GM21619 (cell line): Measurements from ENCODE around the gene SVEP1.
"Not testable (repeated sequence)": the region's sequence is repeated elsewhere in the genome, so short reads cannot be mapped to it uniquely, and the experiment has no call there.

Experiments used
- ATAC-seq: cut with Tn5 transposase; IDR thresholded peaks from one replicate; pipeline ENCODE4 v1.9.1; 2021; ENCODE audit not compliant: unreplicated experiment

SVEP1 gene

DNA sequence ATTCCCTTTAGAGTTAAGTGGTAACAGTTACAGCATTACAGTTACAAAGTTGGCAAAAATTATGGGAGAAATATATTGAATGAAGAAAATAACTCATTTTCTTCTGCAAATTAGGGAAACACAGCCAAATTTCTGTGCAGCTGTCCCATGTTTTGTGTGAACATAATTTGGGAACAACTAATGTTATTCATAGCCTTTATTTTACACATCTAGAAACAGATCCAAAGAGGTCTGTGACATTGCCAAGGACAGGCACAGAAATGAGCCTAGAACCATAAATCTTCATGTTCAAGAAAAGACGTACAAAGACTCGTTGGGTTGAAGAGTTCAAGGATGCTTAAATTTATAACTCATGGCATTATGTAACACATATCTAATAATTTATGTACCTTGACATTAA lies 127.8 kb downstream of the SVEP1 start:
- ATAC-seq: no peak

DNA sequence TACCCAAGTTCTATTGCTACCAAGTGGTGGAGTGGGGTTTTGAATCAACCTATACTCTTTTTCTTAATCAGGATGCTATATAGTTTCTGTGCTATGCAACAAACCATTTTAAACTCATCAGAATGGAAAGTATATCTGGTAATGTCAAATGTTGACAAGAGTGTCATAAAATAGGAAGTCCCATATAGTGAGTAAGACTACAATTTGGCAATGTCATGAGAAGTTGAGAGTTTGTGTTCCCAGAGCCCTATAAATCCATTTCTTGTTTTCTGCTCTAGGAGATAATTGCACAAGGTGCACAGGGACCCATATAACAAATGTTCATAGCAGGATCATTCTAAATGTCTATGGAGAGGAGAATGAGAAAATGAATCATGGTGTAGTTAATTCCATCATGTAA lies 132.1 kb downstream of the SVEP1 start:
- ATAC-seq: no peak

DNA sequence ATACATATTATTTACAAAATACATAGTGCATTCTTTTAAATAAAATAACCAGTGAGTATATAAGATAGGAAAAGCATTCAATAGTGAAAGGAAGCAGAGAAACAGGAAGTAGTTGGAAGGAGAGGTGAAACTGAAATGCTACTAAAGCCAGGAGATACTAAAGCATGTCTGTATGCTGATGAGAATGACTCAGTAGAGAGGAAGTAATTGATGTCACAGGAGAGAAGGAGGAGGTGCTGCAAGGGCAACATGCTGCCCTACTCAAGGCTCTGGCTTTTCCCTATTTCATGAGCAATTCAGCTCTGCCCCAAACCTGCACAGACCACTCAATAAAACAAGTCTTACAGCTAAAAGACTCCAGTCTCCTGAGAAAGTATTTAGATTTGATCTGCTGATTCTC lies 133.4 kb downstream of the SVEP1 start:
- no peak for ATAC-seq

DNA sequence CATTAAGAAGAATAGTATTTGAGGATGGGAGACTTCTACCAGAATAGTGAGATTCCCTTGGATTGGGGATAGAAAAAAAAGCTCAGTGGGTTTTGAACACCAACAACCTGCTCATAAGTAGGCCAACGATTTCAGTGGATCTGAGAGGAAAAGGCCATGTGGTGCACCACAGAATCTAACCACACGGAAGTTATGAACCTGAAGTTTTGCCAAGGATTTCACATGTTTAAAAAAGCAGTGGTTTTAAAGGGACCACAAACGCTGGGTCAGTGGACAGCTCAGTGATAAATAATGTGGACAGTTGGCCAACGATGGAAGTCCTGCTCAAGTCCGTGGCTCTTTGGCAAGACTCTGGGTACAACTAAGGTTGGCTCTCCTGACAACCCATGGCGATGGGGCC lies 134.6 kb downstream of the SVEP1 start:
- no peak for ATAC-seq

DNA sequence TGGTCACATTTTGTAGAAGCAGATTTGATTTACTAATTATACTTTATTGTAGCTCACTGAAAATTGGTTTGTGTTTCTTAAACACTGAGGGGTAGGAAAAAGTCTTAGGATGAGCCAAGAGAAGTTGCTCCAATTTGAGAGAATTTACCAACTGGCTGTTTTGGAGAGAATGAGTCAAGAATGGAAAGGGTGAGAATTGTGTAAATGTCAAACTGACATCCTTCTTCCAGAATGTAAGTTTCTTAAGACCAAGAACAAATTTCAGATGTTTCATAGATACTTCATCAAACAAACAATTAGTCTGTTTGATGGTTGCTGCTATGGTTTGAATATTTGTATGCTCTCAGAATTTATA lies 135.7 kb downstream of the SVEP1 start:
- ATAC-seq: no peak

DNA sequence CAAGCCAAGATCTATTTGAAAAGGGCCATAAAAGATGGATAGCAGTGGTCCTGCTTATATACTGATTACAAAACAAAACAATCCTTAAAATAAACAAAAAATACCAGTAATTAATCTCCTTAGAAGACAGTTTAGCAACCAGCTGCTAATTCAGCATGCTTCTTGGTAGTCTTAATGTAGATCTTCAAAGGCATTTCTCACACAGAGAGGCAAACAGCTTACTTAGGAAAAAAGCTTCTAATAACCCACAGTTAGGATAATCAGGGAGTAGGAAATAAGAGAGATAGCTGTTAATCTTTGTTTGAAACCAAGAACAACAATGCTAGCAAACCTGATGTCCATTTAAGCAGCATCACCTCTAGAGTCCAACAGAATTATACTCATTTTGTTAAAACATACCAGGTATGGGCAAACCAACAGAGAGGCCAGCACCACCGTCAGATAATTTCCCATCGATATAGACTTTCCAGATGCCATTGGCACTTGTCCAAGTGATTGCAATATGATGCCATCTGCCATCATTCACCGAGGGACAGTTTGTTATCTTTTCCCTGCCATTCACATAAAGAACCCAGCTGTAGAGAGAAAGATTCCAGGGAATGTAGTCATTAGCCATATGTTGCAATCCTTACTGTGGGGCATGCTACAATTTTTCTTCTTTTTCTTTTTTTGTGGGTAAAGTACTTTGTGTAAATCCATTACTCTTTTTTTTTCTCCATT lies 136.2 kb downstream of the SVEP1 start:
- ATAC-seq: no peak

DNA sequence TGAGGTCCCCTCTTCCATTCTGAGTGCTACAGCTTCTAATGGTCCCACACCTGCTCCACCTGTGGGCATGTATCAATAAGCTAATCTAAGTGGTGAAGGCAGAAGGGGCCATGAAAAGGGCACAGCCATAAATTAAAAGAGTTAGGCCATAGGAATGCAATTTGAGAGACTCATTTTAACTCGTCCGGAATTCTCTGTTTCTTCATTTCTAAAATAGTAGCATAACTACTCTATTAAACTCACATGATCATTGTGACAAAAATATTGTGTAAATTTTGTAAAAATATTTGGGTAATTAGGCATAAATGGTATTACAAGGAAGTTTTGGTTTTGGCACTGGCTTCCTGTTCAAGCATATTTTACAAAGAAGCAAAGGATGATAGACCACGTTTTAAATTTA lies 138.7 kb downstream of the SVEP1 start:
- no peak for ATAC-seq

DNA sequence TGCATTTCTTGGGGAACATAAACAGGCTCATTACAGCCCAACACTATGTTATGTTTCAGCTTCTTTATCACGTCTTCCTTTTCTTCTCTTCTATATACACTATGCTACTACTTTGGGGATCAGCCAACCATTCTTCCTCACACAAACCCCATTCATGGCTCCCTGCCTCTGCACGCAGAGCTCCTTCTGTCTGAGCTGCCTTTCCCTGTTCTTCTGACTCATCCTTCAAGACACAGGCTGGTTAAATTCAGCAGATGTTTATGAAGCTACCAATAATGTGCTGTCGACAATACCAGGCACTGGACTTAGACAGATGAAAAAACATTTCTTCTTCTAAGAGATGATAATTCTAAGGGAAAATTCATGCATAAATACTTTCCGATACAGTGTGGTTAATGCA lies 139.4 kb downstream of the SVEP1 start:
- no peak for ATAC-seq

DNA sequence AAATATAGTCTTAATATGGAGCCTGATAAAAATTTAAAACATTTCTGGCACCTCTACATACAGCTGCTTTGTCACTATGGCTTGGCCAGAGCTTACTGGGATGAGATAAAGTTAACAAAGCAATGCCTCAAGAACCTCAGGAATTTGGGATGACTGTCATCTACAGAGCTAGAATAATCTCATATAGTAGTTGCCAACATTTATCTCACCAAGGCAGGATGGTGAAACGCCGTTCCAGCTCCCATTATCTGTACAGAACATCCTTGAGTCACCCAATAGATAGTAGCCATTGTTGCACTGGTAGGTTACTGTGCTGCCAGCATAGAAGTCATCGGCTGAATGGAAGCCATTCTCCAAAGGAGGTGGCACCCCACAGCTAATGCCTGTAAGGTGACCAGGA lies 147.3 kb downstream of the SVEP1 start:
- ATAC-seq: no peak

DNA sequence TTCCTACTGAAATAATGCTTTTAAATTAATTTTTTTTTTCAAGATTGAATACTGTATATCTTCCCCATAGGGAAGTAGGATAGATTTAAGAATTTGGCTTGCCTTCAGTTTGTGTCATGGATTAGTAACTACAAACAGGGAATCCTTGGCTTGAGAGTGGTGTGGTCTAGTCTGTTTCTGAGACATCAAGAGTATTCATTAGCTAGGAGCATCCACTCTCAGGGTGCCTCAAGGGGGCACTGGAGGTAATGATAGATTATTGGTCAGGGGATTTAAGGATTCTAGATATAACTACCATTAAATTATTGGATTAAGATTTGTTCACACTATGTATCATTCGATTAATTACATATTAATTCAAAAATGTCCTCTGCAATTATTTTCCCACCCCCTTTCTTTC lies 150.1 kb downstream of the SVEP1 start:
- no peak for ATAC-seq

DNA sequence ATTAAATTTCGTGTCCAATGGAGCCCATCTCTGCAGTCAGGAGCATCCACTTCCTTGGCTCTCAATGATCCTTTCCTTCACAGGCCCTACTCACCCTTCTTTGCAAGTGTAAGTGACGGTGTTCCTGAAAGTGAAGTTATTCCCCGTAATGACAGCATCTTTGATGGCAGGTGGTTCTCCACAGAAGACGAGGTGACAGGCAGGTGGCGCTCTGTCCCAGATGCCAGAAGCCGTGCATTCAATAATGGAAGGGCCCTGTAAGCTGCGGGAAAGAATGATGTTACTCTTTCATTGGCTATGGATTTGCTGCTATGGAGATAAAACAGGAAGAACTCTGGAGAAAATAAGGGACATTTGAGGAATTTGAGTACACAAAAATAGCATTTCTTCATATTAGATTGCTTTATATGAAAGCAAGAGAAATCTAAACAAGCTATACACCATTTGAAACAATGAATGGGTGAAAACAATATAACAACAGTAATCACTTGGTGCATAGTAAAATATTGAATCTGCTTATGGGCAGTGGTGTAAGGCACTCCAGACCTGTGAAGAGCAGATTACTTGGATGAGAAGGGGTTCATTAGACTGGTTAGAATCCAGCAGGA lies 151.9 kb downstream of the SVEP1 start:
- no peak for ATAC-seq

DNA sequence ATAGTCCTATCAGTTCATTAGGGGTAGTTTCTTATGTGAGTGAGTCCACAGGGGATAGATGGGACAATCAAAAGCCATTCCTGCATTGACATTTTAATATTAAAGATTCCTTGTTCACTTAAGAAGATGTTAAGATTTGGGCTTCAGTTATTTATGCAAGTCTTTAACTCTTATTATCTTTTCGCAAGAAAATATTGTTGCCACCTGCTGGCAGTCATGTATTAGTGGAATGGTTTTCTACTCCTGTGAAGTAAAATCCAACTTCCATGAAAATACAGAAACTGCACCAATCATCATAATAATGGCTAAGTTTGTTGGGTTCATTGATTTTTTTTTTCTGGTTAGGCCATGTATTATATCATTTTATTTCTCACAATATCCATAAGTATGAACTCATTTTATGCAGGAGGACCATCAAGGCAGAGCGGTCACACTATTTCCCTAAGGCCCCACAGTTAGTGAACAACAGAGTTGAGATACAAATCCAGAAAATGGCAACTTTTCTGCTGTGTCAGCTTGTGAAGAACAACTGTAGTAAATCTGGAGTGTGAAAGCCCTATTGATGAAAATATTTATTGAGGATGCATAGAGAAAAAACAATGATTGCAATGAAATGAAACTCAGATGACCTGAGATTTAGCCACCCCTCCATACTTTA lies 153.4 kb downstream of the SVEP1 start:
- no peak for ATAC-seq

DNA sequence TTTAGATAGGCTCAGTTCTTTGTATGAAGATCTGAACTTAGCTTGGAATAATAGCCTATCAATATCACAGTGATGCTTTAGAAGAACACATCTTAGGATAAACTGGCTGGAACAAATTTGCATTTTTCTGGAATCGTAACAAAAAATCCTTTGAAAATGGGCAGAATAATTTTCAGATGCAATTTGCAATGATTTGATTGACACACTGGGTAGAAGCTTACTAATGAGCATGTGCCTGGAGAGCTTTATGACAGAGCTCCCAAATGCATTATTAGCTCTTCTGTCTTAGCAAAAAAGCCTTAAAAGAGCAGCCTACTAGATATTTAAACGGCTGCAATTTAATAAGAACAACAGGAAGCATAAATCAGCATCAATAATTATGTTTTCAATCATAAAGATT lies 165.1 kb downstream of the SVEP1 start:
- no peak for ATAC-seq

DNA sequence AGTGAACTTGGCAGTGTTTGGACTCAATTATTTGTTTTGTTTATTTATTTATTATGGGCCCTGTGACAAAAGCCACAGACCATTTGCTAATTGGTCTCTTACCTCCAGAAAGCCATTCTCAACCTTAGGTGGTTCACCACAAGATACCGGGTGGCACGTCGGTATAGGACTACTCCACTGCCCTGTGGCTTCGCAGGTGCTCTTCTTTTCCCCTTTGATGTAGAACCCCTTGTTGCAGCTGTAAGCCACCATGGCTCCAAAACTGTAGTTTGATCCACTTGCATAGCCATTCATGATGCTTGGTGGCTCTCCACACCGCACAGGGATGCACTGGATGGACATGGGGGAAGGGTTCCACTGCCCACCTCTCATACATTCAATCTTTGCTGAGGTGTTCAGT lies 168.6 kb downstream of the SVEP1 start:
- no peak for ATAC-seq

DNA sequence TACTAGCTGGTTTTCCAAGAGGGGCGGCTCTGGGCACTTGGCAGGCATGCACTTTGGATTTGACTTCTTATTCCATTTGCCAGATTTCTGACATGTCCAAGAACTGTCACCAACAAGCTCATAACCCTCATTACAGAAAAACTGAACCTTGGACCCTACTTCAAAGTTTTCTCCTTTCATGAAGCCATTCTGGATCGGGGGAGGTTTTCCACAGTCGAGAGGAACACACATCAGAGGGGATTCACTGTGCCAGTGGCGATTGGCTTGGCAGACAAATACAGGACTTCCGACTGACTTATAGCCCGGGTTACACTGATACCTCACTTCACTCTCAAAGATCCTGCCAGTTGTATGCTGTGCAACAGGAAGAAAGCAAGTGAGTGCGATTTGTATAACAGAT lies 170.9 kb downstream of the SVEP1 start:
- ATAC-seq: no peak

DNA sequence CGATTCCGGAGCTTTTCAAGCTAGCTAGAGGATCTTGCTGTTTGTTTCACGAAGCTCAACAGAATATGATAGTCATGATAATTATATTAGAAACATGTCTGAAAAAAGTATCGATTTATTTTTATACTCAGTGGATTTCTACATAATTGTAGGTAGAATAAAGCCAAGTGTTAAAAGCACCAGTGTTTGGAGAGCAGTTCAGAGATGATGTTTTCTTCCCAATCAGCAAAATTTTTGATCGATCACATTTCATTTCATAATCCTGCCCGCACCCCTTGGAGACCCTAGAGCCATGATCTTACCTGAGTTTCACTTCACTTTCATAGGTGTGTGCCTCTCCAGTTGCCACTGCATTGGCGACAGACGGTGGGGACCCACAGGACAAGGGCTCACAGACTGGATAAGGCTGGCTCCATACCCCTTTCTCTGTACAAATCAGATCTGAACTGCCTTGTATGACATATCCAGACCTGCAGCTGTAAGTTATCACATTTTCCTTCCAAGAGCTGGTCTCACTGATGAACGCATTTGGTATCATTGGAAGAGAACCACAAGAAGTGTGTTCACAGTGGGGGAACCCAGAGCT lies 173.6 kb downstream of the SVEP1 start:
- ATAC-seq: no peak

DNA sequence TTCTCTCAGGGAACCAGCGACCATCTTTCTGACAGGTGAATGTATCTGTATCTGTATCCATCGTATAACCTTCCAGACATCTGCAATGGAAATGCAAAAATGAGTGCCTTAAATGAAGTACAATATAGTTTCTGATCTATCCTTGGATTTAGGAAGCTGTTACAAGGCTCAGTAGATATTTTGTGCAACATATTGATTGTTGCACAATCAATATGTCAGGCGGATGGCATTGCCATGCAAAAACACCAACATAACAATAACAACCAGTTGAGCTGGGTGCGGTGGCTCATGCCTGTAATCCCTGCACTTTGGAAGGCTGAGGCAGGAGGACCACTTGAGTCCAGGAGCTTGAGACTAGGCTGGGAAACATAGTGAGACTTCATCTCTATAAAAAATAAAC lies 175.1 kb downstream of the SVEP1 start:
- no peak for ATAC-seq

DNA sequence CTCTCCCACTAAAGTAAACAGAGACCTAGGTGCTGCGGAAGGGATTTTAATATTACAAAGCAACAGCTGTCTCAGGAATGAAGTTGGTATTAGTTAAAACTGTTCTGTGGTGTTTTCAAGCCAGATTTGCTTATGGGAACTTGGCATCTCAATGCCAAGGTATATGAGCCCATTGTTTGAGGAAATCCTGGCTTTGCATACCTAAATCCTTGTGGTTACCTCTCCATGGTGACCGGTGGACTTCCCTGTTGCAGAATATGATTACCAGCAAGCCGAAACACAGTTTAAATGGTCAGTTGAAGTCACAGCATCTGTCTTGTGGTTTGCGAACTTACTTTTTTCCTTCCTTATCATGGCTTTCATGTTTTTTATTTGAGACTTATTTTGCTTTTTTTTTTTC lies 179.6 kb downstream of the SVEP1 start:
- ATAC-seq: no peak

DNA sequence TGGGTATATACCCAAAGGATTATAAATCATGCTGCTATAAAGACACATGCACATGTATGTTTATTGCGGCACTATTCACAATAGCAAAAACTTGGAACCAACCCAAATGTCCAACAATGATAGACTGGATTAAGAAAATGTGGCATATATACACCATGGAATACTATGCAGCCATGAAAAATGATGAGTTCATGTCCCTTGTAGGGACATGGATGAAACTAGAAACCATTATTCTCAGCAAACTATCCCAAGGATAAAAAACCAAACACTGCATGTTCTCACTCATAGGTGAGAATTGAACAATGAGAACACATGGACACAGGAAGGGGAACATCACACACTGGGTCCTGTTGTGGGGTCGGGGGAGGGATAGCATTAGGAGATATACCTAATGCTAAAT lies 180.5 kb downstream of the SVEP1 start:
- ATAC-seq: not testable (repeated sequence)

DNA sequence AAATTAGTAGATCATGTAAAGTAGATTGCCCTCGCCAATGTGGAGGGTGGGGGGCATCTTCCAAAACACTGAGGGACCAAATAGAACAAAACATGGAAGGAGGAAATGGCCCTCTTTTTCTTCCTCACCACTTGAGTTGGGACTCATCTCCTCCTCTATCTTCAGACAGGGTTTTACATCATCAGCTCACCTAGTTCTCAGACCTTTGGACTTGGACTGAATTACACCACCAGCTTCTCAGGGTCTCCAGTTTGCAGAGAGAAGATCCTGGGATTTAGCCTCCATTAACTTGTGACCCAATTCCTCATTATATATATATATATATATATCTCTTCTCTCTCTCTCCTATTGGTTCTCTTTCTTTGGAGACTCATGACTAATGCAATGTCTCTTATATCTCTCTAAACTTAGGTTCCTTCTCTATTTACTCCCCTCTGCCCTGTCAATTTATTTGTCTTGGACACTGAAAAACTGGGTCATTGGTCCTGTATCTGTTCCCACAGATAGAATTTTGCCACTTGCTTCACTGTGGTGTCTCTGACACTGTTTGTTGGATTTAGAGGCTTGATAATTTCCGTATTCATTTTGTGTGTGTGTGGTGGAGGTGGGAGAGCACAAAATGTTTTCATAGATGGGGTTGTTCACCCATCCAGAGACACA lies 187.6 kb downstream of the SVEP1 start:
- ATAC-seq: no peak

DNA sequence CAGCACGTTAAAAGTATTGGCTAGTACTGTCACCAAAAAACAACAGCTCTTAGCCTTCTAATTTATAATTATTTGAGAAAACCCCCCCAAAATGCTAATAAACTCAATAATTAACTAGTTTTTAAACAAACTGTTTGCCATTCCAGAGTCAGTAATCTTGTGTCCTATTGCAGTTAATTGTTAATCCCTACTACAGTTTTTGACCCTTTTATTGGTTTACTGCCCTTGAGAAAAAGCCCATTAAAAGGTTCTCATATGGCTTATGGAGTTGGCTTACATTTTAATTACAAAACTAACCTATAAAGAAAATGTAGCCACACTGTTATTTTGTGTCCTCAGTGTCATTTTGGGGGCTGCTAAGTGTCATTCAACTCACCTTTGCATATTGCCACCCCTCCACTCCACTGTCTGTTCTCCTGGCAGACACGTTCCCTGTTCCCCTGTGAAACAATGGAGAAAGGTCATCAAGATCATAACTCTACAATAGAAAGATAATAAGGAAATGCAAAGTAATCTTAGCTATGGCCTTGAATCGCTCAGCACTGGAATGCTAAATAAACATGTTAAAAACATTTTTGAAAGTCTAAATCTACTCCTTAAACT lies 190.3 kb downstream of the SVEP1 start:
- no peak for ATAC-seq
